Activated CD4-positive, alpha-beta T cell treated with anti-CD3 and anti-CD28 coated beads, Interleukin-2, amount 50 U/mL, for 24 hours (primary cell): ENCODE measurements around the gene GLRX.
"Not testable (repeated sequence)": the region's sequence is repeated elsewhere in the genome, so short reads cannot be mapped to it uniquely, and the experiment has no call there.

Source experiments
- DNase-seq, 2 donors: peaks; one replicate each; pipeline ENCODE4 v3.0.0-alpha.2; 2020; ENCODE audit warnings: low read depth in 1 of 2, low spot score in 1 of 2

The GLRX gene

GRCh38 chr5:95830226-95830625 is 7.7 kb upstream of the GLRX start:
- no peak for DNase-seq

DNA sequence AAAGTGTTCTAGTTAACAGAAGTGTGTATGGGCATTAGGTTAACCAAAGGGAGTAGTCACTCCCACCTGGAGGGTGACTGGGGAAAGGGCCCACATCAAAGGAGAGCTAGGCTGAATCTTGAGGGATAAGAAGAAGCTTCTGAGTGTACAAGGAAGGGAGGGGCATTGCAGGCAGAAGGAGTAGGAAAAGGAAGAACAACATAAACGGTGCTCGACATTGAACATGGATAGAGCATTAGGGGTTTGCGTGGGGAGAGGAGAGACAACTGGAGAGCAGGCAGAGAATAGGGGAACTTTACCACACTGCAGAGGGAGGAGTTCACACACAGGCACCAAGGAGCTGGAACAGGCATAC is 5.3 kb upstream of the GLRX start:
- DNase-seq = no peak

DNA sequence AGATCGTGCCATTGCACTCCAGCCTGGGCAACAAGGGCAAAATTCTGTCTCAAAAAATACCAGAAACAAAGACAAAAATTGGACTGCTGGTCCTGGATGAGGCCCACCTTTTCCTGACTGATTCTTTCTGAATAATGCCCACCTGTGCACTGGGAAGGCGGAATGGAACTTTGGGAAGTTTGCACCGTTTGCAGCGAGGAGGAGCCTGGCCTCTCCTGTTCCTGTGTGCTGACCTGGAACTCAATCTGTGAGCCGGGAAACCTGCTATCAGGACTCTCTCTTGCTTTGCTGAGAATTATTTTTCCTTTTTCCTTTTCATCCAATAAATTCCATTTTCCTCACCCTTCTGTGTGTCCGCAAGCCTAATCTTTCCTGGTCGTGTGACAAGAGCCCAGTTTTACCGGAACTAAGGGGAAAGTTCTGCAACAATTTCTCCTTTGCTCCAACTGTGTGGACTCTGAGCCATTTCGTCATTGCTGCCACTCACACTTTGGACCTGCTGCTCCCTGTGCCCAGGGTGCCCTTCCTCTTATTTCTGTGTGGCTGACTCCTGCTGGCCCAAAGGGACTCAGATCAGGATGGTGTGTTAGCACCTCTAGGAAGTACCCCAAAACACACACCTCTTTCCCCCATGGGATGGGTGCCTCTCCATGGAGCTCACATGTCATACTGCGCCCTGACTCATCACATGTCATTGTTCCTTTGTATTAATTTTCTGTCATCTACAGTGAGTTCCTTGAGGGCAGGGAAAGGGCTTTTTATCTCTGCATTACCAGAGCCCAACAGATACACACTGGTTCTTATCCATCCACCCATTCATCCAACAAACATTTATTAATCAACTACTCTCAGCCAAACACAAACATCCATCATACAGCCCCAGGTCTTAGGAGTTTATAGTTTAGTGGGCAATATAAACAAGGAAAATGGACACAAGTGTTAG is 4.7 kb upstream of the GLRX start:
- DNase-seq = no peak

DNA sequence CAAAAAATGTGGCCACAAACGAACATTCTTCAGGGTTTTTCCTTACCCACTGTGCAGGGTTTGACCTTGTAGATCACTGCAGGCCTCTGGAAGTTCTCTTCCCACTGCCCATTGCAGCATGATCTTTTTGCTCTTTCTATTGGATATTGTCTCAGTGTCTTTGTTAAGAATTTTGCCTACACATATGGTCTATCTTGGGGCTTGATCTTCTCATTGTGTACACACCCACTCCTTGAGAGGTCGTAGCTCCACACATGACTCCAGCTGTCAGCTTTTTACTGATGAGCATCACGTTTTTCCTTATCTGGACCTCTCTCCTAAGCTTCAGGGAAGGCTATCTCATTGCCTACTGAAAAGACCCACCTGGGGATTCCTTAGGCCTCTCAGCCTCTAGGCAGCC is 3.0 kb upstream of the GLRX start:
- DNase-seq = no peak

- no peak for DNase-seq
These were observed 2.2 kb upstream of the GLRX start for GRCh38 chr5:95824747-95825146.

DNA sequence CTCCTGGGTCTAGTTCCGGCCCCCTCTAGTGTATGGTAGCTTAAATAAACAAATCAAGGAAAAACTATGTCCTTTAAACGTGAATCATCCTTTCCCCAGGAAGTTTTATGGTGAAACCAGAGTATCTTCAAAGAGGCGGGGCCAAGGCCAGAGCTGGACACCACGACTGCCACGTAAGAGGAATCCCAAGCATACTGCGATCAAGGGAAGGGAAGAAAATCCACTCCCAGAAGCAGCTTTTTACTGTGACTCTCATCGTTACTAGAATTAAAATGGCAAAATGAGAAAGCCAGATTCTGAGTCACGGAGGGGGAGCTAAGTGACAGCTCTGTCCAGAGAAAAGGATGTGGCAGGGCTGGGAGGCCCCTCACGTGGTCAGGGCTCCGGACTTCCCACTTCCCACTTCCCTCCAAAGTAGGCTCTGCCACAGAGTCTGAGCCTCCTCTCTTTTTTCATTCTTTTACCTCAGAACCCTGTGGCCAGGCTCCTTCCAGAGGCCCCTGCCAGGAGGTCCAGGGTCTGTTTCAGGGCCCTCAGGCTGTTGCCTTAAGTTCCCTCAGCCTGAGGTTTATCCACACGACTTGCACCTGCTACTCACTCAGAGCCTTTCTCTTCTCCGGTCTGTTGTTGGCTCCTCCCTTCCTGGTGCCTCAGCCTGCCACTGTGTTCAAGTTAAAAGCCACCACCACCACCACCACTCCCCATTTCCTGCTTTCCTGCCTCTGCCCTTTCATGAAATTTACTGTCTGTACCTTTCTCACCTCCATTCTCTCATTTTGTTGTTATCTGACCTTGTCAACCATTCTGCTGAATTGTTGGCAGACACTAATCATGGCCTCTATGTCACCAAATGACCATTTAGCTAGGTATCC is 1.4 kb upstream of the GLRX start:
- DNase-seq = no peak

DNA sequence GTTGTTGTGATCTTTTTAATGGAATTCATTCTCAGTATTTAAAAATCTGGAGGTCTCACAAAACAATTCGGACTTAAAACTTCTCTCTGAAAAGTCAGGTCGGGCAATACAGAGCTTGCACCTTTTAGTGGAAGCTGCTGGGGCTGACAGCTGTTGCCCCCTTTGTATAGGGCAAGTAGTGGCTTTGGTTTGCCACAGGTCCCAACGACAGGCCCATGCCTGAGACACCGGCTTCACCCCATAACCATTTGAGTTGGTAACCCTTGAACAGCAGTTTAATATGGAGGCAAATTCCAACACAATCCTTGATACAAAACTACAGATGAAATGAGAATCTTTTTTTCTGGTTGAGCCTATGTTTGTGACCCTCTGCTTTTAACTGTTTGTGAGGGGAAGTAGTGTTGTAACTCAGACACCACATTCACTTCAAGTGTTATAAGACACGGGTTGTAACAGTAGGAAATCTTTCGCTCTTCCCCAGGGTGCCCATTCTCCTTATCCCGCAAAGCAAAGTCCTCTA is 752 bp upstream of the GLRX start:
- no peak for DNase-seq

DNA sequence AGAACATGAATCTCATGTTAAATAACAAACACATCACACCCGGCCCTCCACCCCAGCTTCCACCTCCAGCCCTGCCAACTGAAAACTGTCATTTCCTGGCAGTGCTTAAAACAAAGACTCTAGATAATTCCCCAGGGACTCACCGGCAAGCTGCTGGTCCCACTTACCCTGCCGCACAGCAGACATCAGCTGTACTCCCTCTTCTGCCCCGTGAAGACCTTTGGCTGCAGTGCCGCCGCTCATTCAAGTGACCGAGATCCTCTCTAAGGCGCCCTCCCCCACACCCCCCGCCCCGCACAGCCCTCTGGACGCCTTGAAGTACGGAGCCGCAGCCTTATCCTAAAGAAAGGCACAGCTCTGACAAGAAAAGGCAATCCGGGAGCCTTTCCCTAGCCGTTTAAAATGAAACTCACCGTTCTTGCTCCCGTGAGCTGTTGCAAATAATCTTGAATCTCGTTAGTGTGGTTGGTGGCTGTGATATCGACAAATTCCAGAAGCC is 434 bp downstream of the GLRX start:
- DNase-seq = no peak

DNA sequence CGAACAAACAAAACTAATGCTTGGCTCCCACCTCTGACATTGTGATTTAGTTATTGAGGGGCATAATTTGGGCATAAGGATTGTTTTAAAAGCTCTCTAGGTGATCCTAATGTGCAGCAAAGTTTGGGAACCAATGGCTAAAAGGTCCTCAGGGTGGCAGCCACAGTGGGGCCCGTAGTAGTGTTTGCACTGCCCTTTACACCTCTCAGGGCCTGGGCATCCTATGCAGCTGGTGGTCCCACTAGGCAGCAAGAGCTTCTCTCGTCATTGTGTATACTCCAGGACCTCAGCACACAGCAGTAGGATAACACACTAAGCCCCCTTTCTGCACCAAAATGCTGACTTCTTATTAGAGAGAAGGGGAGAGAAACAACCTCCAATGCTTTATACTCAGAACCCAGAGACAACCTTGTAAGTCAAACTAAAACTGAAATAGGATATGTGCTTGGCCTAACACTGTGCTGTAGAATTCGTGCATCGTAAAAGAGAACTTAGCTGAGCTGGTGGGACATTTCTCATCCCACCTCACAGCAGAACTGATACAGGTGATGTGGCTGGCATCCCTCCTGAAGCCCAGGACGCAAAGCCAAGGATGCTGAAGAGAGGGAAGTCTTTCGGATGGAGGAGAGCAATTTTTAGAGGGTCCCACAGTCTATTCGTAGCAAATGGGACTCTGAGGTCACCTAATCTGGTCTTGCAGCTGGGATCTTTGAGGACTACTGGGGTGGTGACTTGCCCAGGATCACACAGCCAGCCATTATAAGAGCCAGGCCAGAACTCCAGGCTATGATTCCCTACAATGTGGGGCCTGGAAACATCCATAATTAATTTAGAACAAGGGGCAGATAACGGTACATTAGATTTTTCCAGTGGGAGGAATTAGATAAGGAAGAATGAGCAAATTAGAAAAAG is 1.2 kb downstream of the GLRX start:
- no peak for DNase-seq

- no peak for DNase-seq
These were observed 4.1 kb downstream of the GLRX start for GRCh38 chr5:95818181-95819147.

- no peak for DNase-seq
These were observed 5.1 kb downstream of the GLRX start for GRCh38 chr5:95817430-95817829.

DNA sequence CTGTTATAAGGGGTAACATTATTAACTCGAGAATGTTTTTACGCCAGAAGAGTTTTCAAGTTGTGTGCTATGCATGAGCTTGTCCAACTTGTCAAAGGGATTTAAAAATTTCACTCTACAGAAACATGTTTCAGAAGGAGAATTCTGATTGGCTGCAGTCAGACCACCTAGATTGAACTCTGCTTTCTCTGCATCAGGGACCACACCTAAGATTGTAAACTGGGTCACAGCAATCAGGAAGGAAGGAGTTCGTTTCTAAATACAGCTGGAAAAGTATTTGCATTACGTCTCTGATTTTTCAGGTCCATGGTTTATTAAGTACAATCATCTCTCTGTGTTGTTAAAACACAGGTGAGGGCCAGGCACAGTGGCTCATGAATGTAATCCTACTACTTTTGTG is 5.8 kb downstream of the GLRX start:
- DNase-seq = no peak

DNA sequence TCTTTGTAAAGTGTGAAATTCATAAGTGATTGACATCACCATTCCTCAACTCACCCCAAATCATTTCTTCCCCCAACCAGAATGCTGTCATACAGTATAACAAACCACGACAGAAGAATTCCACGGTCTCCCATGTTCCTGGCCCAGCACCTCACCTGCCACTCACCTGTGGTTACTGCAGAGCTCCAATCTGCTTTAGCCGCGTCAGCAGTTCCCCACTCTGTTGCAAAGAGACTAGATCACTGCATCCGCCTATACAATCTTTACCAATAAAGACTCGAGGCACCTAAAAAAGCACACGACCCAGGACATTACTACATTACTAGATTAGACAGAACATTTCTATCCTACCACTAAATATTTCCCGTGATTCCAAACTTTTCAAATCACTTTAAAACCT is 6.2 kb downstream of the GLRX start:
- DNase-seq = no peak

- no peak for DNase-seq
These were observed 7.3 kb downstream of the GLRX start for GRCh38 chr5:95815155-95815729.

DNA sequence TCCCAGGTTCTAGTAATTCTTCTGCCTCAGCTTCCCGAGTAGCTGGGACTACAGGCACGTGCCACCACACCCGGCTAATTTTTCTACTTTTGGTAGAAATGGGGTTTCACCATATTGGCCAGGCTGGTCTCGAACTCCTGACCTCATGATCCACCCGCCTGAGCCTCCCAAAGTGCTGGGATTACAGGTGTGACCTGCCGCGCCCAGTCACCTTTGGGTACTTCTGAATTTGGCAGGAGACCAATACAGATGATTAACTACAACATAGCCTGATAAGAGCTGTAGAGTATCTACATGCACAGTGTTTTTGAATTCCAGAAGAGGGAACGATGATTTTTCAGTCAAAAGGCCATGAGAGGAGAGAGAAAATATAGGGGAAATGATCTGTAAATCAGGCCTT is 9.5 kb downstream of the GLRX start:
- DNase-seq = not testable (repeated sequence)

GRCh38 chr5:95812074-95812471 is 10.5 kb downstream of the GLRX start:
- no peak for DNase-seq

DNA sequence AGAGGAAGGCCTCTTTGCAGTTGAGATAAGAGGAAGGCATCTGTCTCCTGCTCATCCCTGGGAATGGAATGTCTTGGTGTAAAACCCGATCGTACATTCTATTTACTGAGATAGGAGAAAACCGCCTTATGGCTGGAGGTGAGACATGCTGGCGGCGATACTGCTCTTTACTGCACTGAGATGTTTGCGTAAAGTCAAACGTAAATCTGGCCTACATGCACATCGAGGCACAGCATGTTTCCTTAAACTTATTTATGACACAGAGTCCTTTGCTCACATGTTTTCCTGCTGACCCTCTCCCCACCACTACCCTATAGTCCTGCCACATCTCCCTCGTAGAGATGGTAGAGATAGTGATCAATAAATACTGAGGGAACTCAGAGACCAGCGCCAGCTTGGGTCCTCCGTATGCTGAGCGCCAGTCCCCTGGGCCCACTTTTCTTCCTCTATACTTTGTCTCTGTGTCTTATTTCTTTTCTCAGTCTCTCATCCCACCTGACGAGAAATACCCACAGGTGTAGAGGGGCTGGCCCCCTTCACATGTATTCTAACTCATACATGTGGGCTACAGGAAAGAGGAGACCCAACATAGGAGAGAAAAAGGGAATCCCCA is 11.0 kb downstream of the GLRX start:
- not testable (repeated sequence) for DNase-seq

GRCh38 chr5:95811126-95811423 is 11.5 kb downstream of the GLRX start:
- DNase-seq = not testable (repeated sequence)
